ENCODE measurements around the gene SP1. TPM values are rescaled to one million over a fixed set of nuclear protein-coding genes. Genes with fewer than 3 reads are reported as not detected.

SP1 gene
- total RNA-seq, 4 donors from 2014 or later: 54.0 to 85.7 (median 72.2) TPM

GRCh38 chr12:53344824-53345485, 35.0 kb upstream of the SP1 start:
- no peaks in the 10 kb centered on the region for H3K36me3 ChIP-seq
- DNase-seq (ENCODE audit: extremely low spot score): peak; percentile 93
- H3K4me3 ChIP-seq: peak overlapping the region; percentile 60 to 86 (median 78)
- no peaks in the 10 kb centered on the region for H3K27me3 ChIP-seq
- TF ChIP-seq POLR2A (IDR thresholded peaks at IDR 0.05; ENCODE audit: low read depth): no peak
- peak; percentile 36 to 71 for TF ChIP-seq POLR2AphosphoS5 (IDR thresholded peaks at IDR 0.05)
- no peak for TF ChIP-seq EP300 (IDR thresholded peaks at IDR 0.05)
- peak; percentile 78 to 84 (median 82) for TF ChIP-seq CTCF (IDR thresholded peaks at IDR 0.05)
- intact Hi-C loops (cut with DNase I): loop anchor here (2.0 kb wide), 1 partner anchor 18 kb away; no protein-coding TSS in a partner anchor
- H3K9me3 ChIP-seq: no peaks in the 10 kb centered on the region
- peak overlapping the region; percentile 79 to 93 (median 84) for H3K27ac ChIP-seq (replicated peaks in 1 of 4)
- 1% methylated on average over 29 of the region's 50 CpGs for WGBS
- peaks cover 11 to 23% (median 18%) of the 10 kb centered on the region in 4 donors for H3K4me1 ChIP-seq

GRCh38 chr12:53345486-53346188, 34.3 kb upstream of the SP1 start:
- peaks cover 11 to 23% (median 18%) of the 10 kb centered on the region in 4 donors for H3K4me1 ChIP-seq
- H3K36me3 ChIP-seq: no peaks in the 10 kb centered on the region
- WGBS: 37% methylated on average over 7 of the region's 10 CpGs
- no peaks in the 10 kb centered on the region for H3K27me3 ChIP-seq
- H3K27ac ChIP-seq (replicated peaks in 1 of 4): peak overlapping the region; percentile 79 to 93 (median 84)
- intact Hi-C loops (cut with DNase I): loop anchor here (2.0 kb wide), 1 partner anchor 19 kb away; no protein-coding TSS in a partner anchor
- no peak for DNase-seq (ENCODE audit: extremely low spot score)
- H3K4me3 ChIP-seq: peak overlapping the region; percentile 60 to 86 (median 78)
- TF ChIP-seq CTCF (IDR thresholded peaks at IDR 0.05) (no peak), POLR2AphosphoS5 (IDR thresholded peaks at IDR 0.05) (no peak), EP300 (IDR thresholded peaks at IDR 0.05) (no peak), POLR2A (IDR thresholded peaks at IDR 0.05; ENCODE audit: low read depth) (no peak)
- no peaks in the 10 kb centered on the region for H3K9me3 ChIP-seq

- WGBS: 100% methylated on average over 1 of the region's 1 CpG
- H3K9me3 ChIP-seq: no peaks in the 10 kb centered on the region
- H3K4me1 ChIP-seq: peaks cover 11 to 23% (median 18%) of the 10 kb centered on the region in 4 donors
- no peaks in the 10 kb centered on the region for H3K36me3 ChIP-seq
- H3K27me3 ChIP-seq: no peaks in the 10 kb centered on the region
- no peak for DNase-seq (ENCODE audit: extremely low spot score)
- no peak for TF ChIP-seq POLR2AphosphoS5 (IDR thresholded peaks at IDR 0.05)
- no peak for TF ChIP-seq POLR2A (IDR thresholded peaks at IDR 0.05; ENCODE audit: low read depth)
- TF ChIP-seq CTCF (IDR thresholded peaks at IDR 0.05): no peak
- TF ChIP-seq EP300 (IDR thresholded peaks at IDR 0.05): no peak
- H3K27ac ChIP-seq (replicated peaks in 1 of 4): peak overlapping the region in 3 of 4 donors; percentile 79 to 86 (median 83)
- no peak overlapping the region for H3K4me3 ChIP-seq
- intact Hi-C loops (cut with DNase I): no loop called here
These were observed 33.5 kb upstream of the SP1 start for GRCh38 chr12:53346491-53346890.

- Histone ChIP-seq H3K9me3 (no peaks in the 10 kb centered on the region), H3K36me3 (no peaks in the 10 kb centered on the region), H3K27me3 (no peaks in the 10 kb centered on the region), H3K4me3 (no peak overlapping the region), H3K4me1 (peaks cover 11 to 28% (median 24%) of the 10 kb centered on the region in 4 donors), H3K27ac (replicated peaks in 1 of 4) (no peak overlapping the region)
- intact Hi-C loops (cut with DNase I): no loop called here
- no peak for TF ChIP-seq POLR2AphosphoS5 (IDR thresholded peaks at IDR 0.05)
- TF ChIP-seq CTCF (IDR thresholded peaks at IDR 0.05): no peak
- TF ChIP-seq POLR2A (IDR thresholded peaks at IDR 0.05; ENCODE audit: low read depth): no peak
- TF ChIP-seq EP300 (IDR thresholded peaks at IDR 0.05): no peak
- WGBS: 93% methylated on average over 4 of the region's 4 CpGs
- DNase-seq (ENCODE audit: extremely low spot score): no peak
These were observed 32.1 kb upstream of the SP1 start for GRCh38 chr12:53347905-53348304.
